HG02678 (cell line): ENCODE results near the gene MTCL1.

Experiments used
- ATAC-seq: cut with Tn5 transposase; IDR thresholded peaks from one replicate; pipeline ENCODE4 v1.9.1; 2021; ENCODE audit warnings: mild to moderate bottlenecking, moderate library complexity; ENCODE audit not compliant: unreplicated experiment

Gene MTCL1

DNA sequence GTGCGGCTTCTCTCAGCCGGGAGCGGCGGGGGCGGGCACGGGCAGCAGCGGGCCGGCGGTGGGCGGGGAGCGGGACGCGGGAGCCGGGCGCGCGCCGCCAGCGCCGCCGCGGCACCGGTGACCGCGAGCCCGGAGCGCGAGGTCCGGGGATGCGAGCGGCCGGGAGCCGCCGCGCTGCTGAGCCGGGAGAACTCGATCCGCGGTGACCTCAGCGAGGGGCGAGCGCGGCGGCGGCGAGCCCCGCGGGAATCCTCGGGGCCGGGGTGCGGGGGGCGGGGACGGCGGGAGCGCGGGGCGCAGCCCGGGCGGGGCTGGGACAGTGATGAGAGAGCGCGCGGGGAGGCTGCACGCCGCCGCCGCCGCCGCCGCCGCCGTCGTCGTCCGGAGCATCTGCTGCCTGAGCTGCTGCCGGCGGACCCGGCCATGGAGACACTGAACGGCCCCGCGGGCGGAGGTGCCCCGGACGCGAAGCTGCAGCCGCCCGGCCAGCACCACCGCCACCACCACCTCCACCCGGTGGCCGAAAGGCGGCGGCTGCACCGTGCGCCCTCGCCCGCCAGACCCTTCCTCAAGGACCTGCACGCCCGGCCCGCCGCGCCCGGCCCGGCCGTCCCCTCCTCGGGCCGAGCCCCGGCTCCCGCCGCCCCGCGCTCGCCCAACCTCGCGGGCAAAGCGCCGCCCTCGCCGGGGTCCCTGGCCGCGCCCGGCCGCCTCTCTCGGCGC lies at the start of gene MTCL1:
MTCL1 (plus strand) TSS at position 319 of the 723 bp plus-strand sequence; CDS start at position 424, 105 bp downstream.
- peak; percentile 38 for ATAC-seq

GRCh38 chr18:8656232-8656631 lies 49.1 kb upstream of the MTCL1 start:
- no peak for ATAC-seq

- no peak for ATAC-seq
These were observed 48.1 kb upstream of the MTCL1 start for GRCh38 chr18:8657050-8657820.

GRCh38 chr18:8657873-8658470 lies 47.4 kb upstream of the MTCL1 start:
- no peak for ATAC-seq

- no peak for ATAC-seq
These were observed 46.4 kb upstream of the MTCL1 start for GRCh38 chr18:8658858-8659485.

DNA sequence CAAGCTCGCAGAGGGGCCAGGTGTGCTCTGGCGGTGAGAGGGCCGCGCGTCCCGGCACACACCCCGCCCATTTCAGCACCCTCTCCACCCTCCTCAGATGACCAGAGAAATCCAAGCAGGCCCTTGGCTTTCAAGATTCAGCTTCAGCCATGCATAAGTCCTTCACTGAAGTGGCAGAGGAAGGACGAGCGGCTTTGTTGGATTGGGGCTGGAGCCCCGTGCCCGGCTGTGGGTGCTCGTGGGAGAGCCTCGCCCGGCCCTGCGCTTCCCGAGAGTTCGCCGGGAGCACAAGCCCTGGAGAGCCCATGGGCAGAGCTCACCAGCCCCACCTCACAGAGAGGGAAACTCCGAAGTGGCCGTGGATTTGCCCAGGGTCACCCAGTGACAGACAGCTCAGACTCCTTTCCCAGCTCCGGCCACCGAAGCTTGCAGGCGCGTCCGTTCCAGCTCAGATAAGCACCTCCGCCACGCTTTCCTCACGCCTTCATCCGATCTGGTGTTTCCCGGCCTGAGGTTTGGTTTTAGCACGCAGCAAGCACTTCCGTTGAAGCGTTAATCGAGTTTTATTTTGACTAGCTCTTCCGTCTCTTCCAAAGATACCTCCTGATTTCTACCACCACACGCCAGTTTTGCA lies 45.6 kb upstream of the MTCL1 start:
- no peak for ATAC-seq

- ATAC-seq: no peak
These were observed 45.0 kb upstream of the MTCL1 start for GRCh38 chr18:8660316-8660715.

DNA sequence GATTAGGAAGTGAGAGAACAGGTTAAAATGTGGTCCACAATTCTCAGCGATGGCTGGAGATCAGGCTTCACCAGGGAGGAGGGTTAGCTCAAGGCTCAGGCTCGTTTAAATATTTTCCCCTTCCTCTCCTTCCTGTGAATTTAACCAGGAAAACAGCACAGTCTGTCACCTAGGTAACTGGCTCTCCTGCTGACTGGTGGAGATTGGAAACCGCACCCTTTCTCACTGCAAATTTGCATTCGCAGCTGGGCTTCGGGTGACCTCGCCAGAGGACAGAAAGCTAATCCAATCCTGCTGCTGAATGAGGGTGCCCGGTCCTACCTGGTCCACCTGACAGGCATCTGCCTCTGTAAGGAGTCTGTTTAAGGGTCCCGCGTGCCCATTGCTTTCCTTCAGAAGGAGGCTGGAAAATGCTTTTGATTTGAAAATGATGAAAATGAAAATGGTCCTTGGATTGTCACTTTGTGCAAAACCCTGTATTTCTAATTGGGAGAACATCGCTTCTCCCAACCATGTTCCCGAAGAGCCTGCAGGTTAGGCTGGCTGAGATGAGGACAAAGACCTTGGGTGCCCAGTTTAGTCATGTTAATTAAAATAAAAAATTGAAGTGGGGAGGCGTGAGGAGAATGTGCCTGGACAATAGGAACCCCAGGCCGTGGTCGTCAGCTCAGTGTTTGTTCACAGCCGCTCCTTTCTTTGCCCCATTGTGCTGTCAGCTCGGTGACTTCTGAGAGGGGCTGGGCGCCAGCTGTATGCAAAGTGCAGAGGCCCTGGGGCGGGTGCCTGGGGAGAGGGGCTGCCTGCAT lies 43.4 kb upstream of the MTCL1 start:
- no peak for ATAC-seq

DNA sequence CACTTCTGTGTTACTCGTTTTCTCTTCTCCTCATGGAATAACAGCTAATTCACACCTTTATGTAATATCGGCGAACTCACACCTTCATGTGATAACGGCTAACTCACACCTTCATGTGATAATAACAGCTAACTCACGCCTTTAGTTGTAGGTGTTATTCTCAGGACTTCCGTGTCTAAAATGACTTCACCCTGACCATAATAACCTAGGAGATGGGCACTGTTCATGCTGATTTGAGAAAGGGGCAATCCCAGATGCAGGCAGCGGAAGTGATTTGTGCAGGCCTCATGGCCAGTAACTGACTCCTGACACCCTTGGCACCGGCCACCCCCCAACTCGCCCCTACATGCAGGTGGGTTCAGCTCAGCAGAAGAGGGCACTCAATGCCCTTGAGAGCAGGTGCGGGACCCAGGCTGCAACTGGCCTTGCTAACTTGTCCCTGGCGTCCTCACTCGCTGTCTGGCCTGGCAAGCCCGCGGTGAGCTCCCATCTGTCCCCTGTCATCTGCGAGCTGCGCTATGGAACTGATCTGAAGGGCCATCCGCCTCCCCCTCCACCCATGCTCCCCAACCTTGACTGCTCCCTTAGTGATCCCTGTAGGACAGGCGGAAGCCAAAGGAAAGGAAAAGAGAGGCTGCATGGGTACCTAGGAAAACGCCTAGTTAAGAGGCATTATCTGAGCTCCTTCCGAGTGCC lies 42.6 kb upstream of the MTCL1 start:
- no peak for ATAC-seq

- no peak for ATAC-seq
These were observed 37.5 kb upstream of the MTCL1 start for GRCh38 chr18:8667846-8668245.

- no peak for ATAC-seq
These were observed 37.0 kb upstream of the MTCL1 start for GRCh38 chr18:8668381-8668780.

GRCh38 chr18:8669571-8669970 lies 35.8 kb upstream of the MTCL1 start:
- no peak for ATAC-seq

DNA sequence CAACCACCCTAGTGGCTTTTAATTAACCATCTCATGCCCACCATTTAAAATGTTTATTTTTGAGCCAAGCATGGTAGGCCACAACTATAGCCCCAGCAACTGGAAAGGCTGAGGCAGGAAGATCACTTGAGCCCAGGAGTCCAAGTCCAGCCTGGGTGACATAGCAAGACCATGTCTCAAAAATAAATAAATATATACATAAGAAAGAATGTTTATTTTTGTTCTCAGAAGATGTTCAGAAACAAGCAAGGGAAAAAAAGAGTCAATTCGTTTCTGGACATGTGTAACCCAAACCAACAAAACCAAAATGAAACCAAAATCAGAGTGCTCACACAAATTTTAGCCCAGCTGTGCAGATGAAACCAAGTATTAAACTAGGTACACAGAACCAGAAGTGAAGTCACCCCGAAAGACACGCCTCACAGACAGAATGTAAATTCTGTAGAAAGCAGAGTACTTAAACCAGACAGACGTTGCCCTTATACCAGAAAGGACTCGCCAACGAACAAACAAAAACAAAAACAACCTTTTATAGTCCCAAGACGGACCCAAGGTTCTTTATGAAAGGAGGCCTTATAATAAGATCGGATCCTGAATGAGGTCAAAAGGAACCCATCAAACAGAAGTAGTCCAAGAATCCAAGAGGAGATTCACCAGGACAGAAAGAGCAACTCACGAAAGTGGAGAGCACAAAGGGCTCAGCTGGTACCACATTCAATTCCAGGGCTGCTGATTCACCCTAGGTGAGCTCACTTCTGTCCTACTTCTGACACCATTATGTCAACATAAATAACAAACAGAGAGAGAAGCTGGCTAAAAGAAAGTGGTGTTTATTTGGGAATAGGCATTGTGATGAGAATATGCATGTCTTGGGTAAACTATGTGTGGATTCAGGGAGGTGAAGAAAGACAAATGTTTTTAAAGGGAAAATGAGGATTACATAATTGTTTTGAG lies 31.8 kb upstream of the MTCL1 start:
- ATAC-seq: peak; percentile 99

- no peak for ATAC-seq
These were observed 30.3 kb upstream of the MTCL1 start for GRCh38 chr18:8675057-8675456.

DNA sequence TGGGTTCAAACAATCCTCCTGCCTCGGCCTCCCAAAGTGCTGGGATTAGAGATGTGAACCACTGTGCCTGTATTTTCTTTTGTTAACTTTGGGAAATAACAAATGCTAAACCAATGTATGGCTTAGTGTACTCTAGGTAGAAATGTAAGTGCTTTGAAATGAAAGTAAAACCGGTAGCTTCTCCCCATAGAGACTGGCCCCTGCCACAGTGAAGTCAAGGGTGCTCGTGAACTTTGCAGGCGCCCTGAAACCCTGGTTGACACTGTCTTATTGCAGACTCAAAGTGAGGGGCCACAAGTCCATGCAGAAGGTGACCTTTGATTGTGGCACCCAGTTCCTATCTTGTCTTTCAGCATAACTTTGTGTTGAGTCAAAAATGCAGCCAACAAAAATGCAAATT lies 24.2 kb upstream of the MTCL1 start:
- ATAC-seq: no peak

- no peak for ATAC-seq
These were observed 20.8 kb upstream of the MTCL1 start for GRCh38 chr18:8684577-8684976.

DNA sequence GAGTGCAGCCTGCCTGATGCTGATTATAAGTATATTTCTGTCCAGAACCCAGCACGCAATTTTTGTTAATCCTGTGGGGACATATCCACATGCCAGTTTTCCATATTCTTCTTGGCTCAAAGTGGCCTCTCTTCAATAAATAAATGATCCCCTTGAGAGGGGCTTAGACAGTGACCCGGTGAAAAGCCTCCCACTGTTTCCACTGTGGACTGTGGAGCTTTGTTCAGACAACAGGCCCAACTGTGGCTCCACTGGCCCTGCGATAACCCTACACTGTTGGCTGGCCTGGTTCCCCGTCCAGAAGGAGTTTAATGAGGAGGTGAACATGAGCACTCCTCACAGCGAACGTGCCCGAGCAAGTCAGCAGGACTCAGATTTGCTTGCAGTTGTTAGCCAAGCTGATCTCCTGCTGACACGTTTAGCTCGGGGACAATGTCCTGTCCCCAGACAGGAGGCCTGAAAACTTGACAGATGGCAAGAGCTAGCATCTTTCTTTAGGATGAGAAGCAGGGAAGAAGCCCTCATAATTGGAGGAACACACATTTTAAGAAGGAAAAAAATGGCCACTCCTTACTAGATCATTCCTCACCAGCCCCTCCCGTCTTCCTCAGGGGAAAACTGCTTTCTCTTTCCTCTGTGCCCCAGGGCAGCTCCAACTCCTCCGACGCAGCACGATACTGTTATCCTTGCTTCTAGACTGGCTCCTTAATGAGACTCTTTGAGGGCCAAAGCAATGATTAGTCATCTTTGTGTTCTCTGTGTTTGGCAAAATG lies 20.0 kb upstream of the MTCL1 start:
- ATAC-seq: no peak

GRCh38 chr18:8685914-8686216 lies 19.5 kb upstream of the MTCL1 start:
- no peak for ATAC-seq
